D721Med (cell line): ENCODE data around the gene XNDC1N.
A peak's percentile ranks its signal among the peaks of the same experiment; 100 is the strongest.

ENCODE experiments used
- DNase-seq: peaks from one replicate; pipeline ENCODE4 v3.0.0; 2011; ENCODE audit warnings: low spot score; ENCODE audit not compliant: insufficient read length
- FAIRE-seq: peaks from 2 replicates; lab custom pipeline; 2011; peaks lifted over from hg19 to GRCh38; lab: Jason Lieb, UNC
- TF ChIP-seq, protein P1 (sequence below): IDR thresholded peaks from 2 replicates; pipeline ENCODE4 v1.5.1; 2012; ENCODE audit warnings: mild to moderate bottlenecking, control low read depth; ENCODE audit not compliant: insufficient read depth; ENCODE audit errors: missing control alignments

The XNDC1N gene

DNA sequence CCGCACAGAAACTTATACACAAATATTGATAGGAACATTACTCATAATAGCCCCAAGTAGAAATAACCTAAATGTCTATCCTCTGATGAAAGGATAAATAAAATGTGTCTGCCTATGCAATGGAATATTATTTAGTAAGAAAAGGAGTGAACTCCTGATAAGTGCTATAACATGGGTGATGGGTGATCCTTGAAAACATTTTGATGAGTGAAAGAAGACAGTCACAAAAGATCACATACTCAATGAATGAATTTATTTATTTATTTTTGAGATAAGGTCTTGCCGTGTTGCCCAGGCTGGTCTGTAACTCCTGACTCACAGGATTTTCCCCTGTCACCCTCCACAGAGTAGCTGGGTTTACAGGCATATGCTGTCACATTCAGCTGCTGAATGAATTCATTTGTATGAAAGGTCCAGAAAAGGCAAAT lies 17.8 kb upstream of the XNDC1N start:
- TF ChIP-seq, protein P1, sequence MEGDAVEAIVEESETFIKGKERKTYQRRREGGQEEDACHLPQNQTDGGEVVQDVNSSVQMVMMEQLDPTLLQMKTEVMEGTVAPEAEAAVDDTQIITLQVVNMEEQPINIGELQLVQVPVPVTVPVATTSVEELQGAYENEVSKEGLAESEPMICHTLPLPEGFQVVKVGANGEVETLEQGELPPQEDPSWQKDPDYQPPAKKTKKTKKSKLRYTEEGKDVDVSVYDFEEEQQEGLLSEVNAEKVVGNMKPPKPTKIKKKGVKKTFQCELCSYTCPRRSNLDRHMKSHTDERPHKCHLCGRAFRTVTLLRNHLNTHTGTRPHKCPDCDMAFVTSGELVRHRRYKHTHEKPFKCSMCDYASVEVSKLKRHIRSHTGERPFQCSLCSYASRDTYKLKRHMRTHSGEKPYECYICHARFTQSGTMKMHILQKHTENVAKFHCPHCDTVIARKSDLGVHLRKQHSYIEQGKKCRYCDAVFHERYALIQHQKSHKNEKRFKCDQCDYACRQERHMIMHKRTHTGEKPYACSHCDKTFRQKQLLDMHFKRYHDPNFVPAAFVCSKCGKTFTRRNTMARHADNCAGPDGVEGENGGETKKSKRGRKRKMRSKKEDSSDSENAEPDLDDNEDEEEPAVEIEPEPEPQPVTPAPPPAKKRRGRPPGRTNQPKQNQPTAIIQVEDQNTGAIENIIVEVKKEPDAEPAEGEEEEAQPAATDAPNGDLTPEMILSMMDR, result no peak
- no peak for DNase-seq

DNA sequence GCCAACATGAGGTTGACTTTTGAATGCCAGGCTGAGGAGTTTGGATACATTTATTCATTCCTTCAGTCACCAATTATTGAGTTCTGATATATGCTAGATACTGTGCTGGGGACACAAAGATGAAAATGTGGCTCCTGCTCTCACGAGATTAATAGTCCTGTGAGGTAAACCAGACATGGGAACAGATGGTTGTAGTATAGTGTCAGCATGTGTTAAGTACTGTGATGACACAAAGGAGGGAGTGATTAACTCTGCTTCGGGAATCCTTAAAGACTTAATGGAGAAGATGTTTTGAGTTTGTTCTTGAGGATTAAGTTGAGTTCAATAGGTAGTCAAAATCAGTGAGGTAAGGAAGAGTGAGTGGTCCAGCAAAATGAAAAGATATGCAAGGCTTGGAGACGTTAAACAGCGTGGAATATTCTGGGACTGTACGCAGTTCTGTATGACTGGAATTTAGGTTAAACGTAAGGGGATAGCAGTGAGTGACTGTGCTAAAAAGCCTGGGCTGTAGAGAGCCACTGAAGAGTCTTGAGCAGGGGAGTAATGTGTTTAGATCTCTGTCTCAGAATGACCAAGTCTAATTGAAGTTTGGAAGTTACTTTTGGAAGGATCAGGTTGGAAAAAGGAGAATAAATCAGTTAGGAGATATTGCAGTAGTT lies 12.3 kb upstream of the XNDC1N start:
- TF ChIP-seq, protein P1, result no peak
- DNase-seq, result peak; percentile 72
- peak; percentile 93 for FAIRE-seq

More for the DNA sequence above, 17.8 kb upstream of the XNDC1N start:
- FAIRE-seq, result no peak

GRCh38 chr11:71937826-71938225 lies 9.4 kb upstream of the XNDC1N start:
- FAIRE-seq (no peak), DNase-seq (no peak)
- TF ChIP-seq, protein P1, result no peak

- TF ChIP-seq, protein P1, result no peak
- DNase-seq (no peak), FAIRE-seq (no peak)
These were observed 8.4 kb upstream of the XNDC1N start for GRCh38 chr11:71936825-71937224.

DNA sequence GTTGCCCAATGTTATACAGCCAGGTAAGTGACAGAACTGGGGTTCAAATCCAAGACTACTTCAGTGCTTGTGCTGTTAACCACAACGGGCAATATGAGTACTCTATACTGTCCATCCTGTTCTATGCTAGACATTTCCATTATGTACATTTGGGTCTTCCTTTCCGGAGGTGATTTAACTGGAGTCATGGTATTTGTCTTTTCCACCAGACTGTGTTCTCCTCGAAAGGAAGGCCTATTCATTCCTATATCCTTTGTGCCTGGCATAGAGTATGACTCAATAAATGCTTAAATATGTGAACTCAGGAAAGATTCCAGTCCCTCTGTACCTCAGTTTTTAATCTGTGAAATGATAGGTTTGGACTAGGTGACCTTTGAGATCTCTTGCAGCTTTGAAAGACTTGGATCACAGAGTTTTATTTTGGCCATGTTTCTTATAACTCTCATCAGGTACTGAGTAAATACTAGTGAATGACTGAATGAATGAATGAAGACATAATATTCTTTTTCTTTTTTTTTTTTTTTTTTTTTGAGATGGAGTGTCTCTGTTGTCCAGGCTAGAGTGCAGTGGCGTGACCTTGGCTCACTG lies 7.0 kb upstream of the XNDC1N start:
- no peak for DNase-seq
- no peak for FAIRE-seq
- TF ChIP-seq, protein P1, result no peak

DNA sequence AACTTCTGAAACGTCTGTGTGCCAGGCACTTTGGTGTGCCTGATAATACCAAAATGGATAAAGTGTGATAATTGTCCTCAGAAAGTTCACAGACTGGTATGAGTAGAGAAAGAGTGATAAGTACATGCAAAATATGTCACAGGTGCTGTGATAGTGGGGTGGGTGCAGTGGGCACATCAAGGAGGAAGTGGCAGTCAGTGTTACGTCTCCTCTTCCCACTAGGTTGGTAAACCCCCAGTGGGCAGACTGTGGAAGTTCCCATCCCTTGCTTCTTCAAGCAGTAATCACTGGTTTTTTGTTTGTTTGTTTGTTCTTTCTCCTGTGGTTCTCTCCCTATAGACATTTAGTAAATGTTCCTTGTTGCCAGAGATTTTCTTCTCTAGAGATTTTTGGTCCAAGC lies 5.8 kb upstream of the XNDC1N start:
- FAIRE-seq (no peak), DNase-seq (no peak)
- TF ChIP-seq, protein P1, result no peak
